SK-N-SH (cell line): ENCODE measurements around the gene AIF1L. TPM values are rescaled to one million over a fixed set of nuclear protein-coding genes. Genes with fewer than 3 reads are reported as not detected.

Experiments used
- CTCF ChIA-PET: fragments of 300-600, 350-600 bp; formaldehyde crosslinking; extraction: SDS; loops from one replicate; lab custom pipeline; 2021; lab: Yijun Ruan, JAX
- POLR2A ChIA-PET: fragments of 350-600 bp; sonication (Branson Sonifier 250); formaldehyde crosslinking; extraction: SDS; loops from one replicate; lab custom pipeline; 2020; ENCODE audit warnings: antibody characterized with exemption, inconsistent platforms; lab: Yijun Ruan, JAX
- DNase-seq: peaks from one replicate; pipeline ENCODE4 v3.0.0; 2012
- H2AFZ ChIP-seq: fragments of 200-600 bp; sonication (generic); 2 replicates; pipeline ENCODE4 v1.8.1; 2016; ENCODE audit warnings: antibody characterized with exemption, mild to moderate bottlenecking, low read depth
- H3F3A ChIP-seq: fragments of 200-600 bp; sonication (generic); replicated peaks from 2 replicates; pipeline ENCODE3; 2016; ENCODE audit warnings: antibody characterized with exemption, mild to moderate bottlenecking; ENCODE audit not compliant: insufficient read depth
- H3K27ac ChIP-seq, 2 experiments: fragments of 200-500 bp in 1 of 2; fragments of 200-600 bp in 1 of 2; sonication (Bioruptor generic) in 1 of 2; sonication (generic), shearing (Covaris generic) in 1 of 2; 2 replicates each; pipeline versions ENCODE4 v1.5.1 to v1.6.1; 2014 to 2016; ENCODE audit warnings: low read depth in 2 of 2, inconsistent platforms in 1 of 2, low read length in 1 of 2, mild to moderate bottlenecking in 1 of 2, mixed read lengths in 1 of 2
- H3K27me3 ChIP-seq: fragments of 200-600 bp; sonication (generic), shearing (Covaris generic); 2 replicates; pipeline ENCODE4 v1.6.1; 2016; ENCODE audit warnings: mixed run types; ENCODE audit not compliant: insufficient read depth
- H3K36me3 ChIP-seq, 2 experiments: fragments of 200-500 bp in 1 of 2; fragments of 200-600 bp in 1 of 2; sonication (Bioruptor generic) in 1 of 2; sonication (generic) in 1 of 2; replicated peaks in 1 of 2; 2 replicates each; pipeline versions ENCODE3 to v1.5.1; 2014 to 2016; ENCODE audit warnings: low read length in 1 of 2, mild to moderate bottlenecking in 1 of 2; ENCODE audit not compliant: insufficient read depth in 2 of 2, control insufficient read depth in 1 of 2
- H3K4me1 ChIP-seq, 2 experiments: fragments of 200-500 bp in 1 of 2; fragments of 200-600 bp in 1 of 2; sonication (Bioruptor generic) in 1 of 2; sonication (generic), shearing (Covaris generic) in 1 of 2; 2 replicates each; pipeline versions ENCODE4 v1.5.1 to v1.6.1; 2014 to 2016; ENCODE audit warnings: low read depth in 1 of 2, low read length in 1 of 2, mixed run types in 1 of 2; ENCODE audit not compliant: insufficient read depth in 2 of 2, control insufficient read depth in 1 of 2
- H3K4me2 ChIP-seq: fragments of 200-600 bp; sonication (generic), shearing (Covaris generic); 2 replicates; pipeline ENCODE4 v1.6.1; 2017; ENCODE audit warnings: mixed run types
- H3K4me3 ChIP-seq, 2 experiments: fragments of 200-500 bp in 1 of 2; fragments of 200-600 bp in 1 of 2; sonication (Bioruptor generic) in 1 of 2; sonication (generic), shearing (Covaris generic) in 1 of 2; 2 replicates each; pipeline versions ENCODE4 v1.5.1 to v1.8.1; 2014 to 2016; ENCODE audit warnings: low read depth in 2 of 2, inconsistent platforms in 1 of 2, low read length in 1 of 2, mild to moderate bottlenecking in 1 of 2, mixed read lengths in 1 of 2, moderate library complexity in 1 of 2
- H3K79me2 ChIP-seq: fragments of 200-600 bp; sonication (generic); 2 replicates; pipeline ENCODE4 v1.8.1; 2017; ENCODE audit warnings: mild to moderate bottlenecking; ENCODE audit not compliant: insufficient read depth
- H3K9ac ChIP-seq: fragments of 200-600 bp; sonication (generic); 2 replicates; pipeline ENCODE4 v1.6.1; 2017; ENCODE audit warnings: mixed run types
- H3K9me2 ChIP-seq: fragments of 200-600 bp; sonication (generic); 2 replicates; pipeline ENCODE4 v1.6.1; 2017; ENCODE audit warnings: mixed run types
- H3K9me3 ChIP-seq: fragments of 200-600 bp; sonication (generic); 2 replicates; pipeline ENCODE4 v1.6.1; 2017; ENCODE audit warnings: mixed run types, mild to moderate bottlenecking, moderate library complexity
- H4K20me1 ChIP-seq: fragments of 200-600 bp; sonication (generic); 2 replicates; pipeline ENCODE4 v1.6.1; 2017; ENCODE audit warnings: mild to moderate bottlenecking, mixed run types; ENCODE audit not compliant: insufficient read depth
- CHD2 ChIP-seq: fragments of 150-350 bp; IDR thresholded peaks from 2 replicates; pipeline ENCODE4 v1.6.1; 2018; ENCODE audit warnings: low read length; ENCODE audit not compliant: partially characterized antibody
- GABPA ChIP-seq: IDR thresholded peaks from 2 replicates; pipeline ENCODE4 v1.4.0; 2012; ENCODE audit warnings: low read depth, mild to moderate bottlenecking
- MXI1 ChIP-seq: IDR thresholded peaks from 2 replicates; pipeline ENCODE4 v1.6.1; 2012; ENCODE audit warnings: mild to moderate bottlenecking, low read depth, low read length, improper control_type of control experiment
- NFIC ChIP-seq: IDR thresholded peaks from 2 replicates; pipeline ENCODE4 v1.4.0; 2012; ENCODE audit warnings: borderline replicate concordance
- NRF1 ChIP-seq: IDR thresholded peaks from 2 replicates; pipeline ENCODE4 v1.6.1; 2012; ENCODE audit warnings: low read depth, mild to moderate bottlenecking, low read length
- RAD21 ChIP-seq: IDR thresholded peaks from 2 replicates; pipeline ENCODE4 v1.6.1; 2012; ENCODE audit warnings: mild to moderate bottlenecking, low read length
- RCOR1 ChIP-seq: fragments of 150-350 bp; IDR thresholded peaks from 2 replicates; pipeline ENCODE4 v1.6.1; 2017; ENCODE audit warnings: antibody characterized with exemption, low read length
- REST ChIP-seq: IDR thresholded peaks from 2 replicates; pipeline ENCODE4 v1.6.1; 2012; ENCODE audit warnings: mild to moderate bottlenecking, low read depth, low read length, moderate library complexity
- RXRA ChIP-seq: IDR thresholded peaks from 2 replicates; pipeline ENCODE4 v1.4.0; 2012; ENCODE audit warnings: low read depth, mild to moderate bottlenecking, borderline replicate concordance
- SIN3A ChIP-seq: IDR thresholded peaks from 2 replicates; pipeline ENCODE4 v1.6.1; 2012; ENCODE audit warnings: low read depth, mild to moderate bottlenecking, low read length, moderate library complexity, borderline replicate concordance
- TAF1 ChIP-seq: IDR thresholded peaks from 2 replicates; pipeline ENCODE4 v1.6.1; 2012; ENCODE audit warnings: low read depth, mild to moderate bottlenecking, low read length, moderate library complexity, borderline replicate concordance
- USF1 ChIP-seq: IDR thresholded peaks from 2 replicates; pipeline ENCODE4 v1.4.0; 2012; ENCODE audit warnings: low read depth, borderline replicate concordance
- YY1 ChIP-seq: IDR thresholded peaks from 2 replicates; pipeline ENCODE4 v1.4.0; 2012; ENCODE audit warnings: low read depth, mild to moderate bottlenecking
- WGBS: methylation state at CpG from one replicate; pipeline ENCODE4 v1.1.6; 2017; ENCODE audit warnings: low lambda C conversion rate; 5-methylcytosine and 5-hydroxymethylcytosine counted together
- polyA plus RNA-seq, 3 experiments: library from polyadenylated mRNA; depleted of rRNA; stranded (reverse); fragments of >200 nt; gene quantifications; 2 replicates each; pipeline ENCODE4 v1.2.3, GENCODE V29; 2012

The AIF1L gene
- polyA plus RNA-seq, 1 of the 3 experiments (the other 2 are of a cell fraction) = 0.26 TPM

- POLR2A ChIA-PET = no interaction called here
- H2AFZ ChIP-seq = no peak overlapping the region
- CTCF ChIA-PET = no interaction called here
Observed at GRCh38 chr9:131120620-131121228, 24.4 kb downstream of the AIF1L start.

More at GRCh38 chr9:131120620-131121228, 24.4 kb downstream of the AIF1L start:
- Histone ChIP-seq H3K9me2 (no peaks in the 10 kb centered on the region), H3K4me2 (no peak overlapping the region), H3K9me3 (no peaks in the 10 kb centered on the region), H3K27me3 (no peaks in the 10 kb centered on the region), H3K36me3 (no peaks in the 10 kb centered on the region), H3K4me1 (peaks cover 3% of the 10 kb centered on the region in 2 experiments; a peak in 2 of 4 replicates), H3F3A (no peaks in the 10 kb centered on the region), H4K20me1 (no peaks in the 10 kb centered on the region), H3K27ac (no peak overlapping the region), H3K9ac (no peak overlapping the region), H3K4me3 (no peak overlapping the region), H3K79me2 (peaks cover 3% of the 10 kb centered on the region)
- TF ChIP-seq MXI1 = no peak
- TF ChIP-seq NFIC = no peak
- no peak for TF ChIP-seq YY1
- TF ChIP-seq RCOR1 = no peak
- TF ChIP-seq NRF1 = no peak
- no peak for TF ChIP-seq REST
- TF ChIP-seq RXRA = no peak
- no peak for TF ChIP-seq GABPA
- no peak for TF ChIP-seq CHD2
- no peak for TF ChIP-seq RAD21
- no peak for TF ChIP-seq TAF1
- no peak for TF ChIP-seq USF1
- TF ChIP-seq SIN3A = no peak
- no peak for DNase-seq
- 65% methylated on average over 7 of the region's 7 CpGs for WGBS
